Thyroid gland (tissue), 4 donors: ENCODE data around the gene FYN.

Source experiments
- CTCF ChIP-seq, 6 experiments: fragments of 200-600 bp in 3 of 6; fragments of 450-650 bp in 3 of 6; sonication (generic) in 3 of 6; IDR thresholded peaks; one replicate each; pipeline ENCODE4 v1.5.1; 2016 to 2019; ENCODE audit warnings: antibody characterized with exemption in 6 of 6, mild to moderate bottlenecking in 2 of 6, inconsistent platforms in 1 of 6, moderate library complexity in 1 of 6
- POLR2A ChIP-seq, 2 donors: fragments of 450-650 bp; IDR thresholded peaks; one replicate each; pipeline ENCODE4 v1.6.1; 2017; ENCODE audit warnings: antibody characterized with exemption in 2 of 2, mild to moderate bottlenecking in 2 of 2, moderate library complexity in 1 of 2

GRCh38 chr6:111773501-111774345, 99.5 kb downstream of the FYN start:
- TF ChIP-seq POLR2A (IDR thresholded peaks at IDR 0.05) (no peak), CTCF (IDR thresholded peaks at IDR 0.05) (no peak)
